Measurements from ENCODE around the gene DUOXA1.

DUOXA1 gene, protein sequence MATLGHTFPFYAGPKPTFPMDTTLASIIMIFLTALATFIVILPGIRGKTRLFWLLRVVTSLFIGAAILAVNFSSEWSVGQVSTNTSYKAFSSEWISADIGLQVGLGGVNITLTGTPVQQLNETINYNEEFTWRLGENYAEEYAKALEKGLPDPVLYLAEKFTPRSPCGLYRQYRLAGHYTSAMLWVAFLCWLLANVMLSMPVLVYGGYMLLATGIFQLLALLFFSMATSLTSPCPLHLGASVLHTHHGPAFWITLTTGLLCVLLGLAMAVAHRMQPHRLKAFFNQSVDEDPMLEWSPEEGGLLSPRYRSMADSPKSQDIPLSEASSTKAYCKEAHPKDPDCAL

DNA sequence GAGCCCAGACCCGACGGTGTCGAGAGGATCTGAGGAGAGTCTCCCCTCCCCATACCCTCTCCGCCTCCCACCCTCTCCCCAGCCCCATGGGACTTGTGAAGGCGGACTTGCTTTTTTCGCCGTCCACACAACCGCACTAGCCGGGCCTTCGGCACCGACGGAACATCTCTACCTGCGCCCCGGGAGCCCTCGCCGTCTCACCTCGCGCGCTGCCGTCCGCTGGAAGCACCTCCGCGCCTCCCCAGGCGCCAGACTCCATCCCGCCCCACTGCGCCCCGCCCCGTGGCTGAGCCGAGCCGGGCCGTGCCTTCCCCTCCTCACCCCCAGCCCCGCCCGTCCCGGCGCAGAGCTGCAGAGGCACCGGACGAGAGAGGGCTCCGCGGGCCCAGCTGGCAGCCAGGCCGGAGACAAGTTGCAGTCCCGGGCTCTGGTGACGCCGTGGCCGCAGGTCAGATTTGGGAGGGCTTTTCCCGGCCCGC, at the start of gene DUOXA1, which contains the start of gene DUOX1:
DUOXA1 (minus strand) TSS at position 229 of the 479 bp plus-strand sequence. CDS start 6,865 bp downstream, outside the sequence.
DUOX1 (plus strand) TSS at position 344 of the 479 bp plus-strand sequence. CDS start 1,973 bp downstream, outside the sequence.
- DNase-seq: peak in 11 of 56 donors; percentile 7 to 44 (median 17)

DNA sequence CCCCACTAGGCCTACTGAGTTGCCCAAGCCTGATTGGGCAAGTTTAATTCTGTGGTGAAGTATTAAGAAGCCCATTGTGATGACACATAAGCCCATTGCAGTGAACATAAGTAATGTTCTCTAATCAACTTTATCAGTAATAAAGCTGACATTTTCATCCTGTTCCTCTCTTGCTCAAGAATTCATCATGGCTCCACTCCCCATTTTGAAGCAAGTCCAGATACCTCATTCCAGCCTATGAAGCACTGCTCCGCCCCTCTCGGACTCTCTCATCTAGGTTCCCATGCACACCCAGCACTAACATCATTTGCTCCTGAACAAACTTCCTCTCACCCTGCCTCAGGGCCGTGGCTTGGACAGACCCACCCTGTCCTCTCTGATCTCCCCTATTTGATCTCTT, 47.6 kb upstream of the DUOXA1 start:
- no peak for DNase-seq

GRCh38 chr15:45174577-45174976, 44.9 kb upstream of the DUOXA1 start:
- no peak for DNase-seq

DNA sequence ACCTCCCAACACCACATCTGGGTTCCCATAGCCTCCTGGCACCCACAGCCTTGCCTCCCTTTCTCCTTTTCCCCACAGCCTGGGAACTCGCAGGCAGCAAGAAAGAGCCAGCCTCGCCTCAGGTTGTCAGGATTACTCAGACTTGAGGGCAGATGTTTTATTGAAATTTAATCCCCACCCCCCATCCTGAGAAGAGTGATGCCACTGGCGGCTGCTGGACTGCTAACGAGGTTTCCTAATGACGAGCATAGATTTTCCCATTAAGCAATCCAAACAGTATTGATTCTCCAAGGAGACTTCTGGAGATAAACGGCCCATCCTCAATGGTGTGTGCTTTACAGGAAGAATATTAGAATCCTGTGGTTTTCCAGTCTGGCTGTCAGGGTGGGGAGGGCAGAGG, 44.4 kb upstream of the DUOXA1 start:
- no peak for DNase-seq

GRCh38 chr15:45171912-45172311, 42.2 kb upstream of the DUOXA1 start:
- DNase-seq: no peak

- DNase-seq: no peak
These were observed 40.2 kb upstream of the DUOXA1 start for GRCh38 chr15:45169608-45170480.

DNA sequence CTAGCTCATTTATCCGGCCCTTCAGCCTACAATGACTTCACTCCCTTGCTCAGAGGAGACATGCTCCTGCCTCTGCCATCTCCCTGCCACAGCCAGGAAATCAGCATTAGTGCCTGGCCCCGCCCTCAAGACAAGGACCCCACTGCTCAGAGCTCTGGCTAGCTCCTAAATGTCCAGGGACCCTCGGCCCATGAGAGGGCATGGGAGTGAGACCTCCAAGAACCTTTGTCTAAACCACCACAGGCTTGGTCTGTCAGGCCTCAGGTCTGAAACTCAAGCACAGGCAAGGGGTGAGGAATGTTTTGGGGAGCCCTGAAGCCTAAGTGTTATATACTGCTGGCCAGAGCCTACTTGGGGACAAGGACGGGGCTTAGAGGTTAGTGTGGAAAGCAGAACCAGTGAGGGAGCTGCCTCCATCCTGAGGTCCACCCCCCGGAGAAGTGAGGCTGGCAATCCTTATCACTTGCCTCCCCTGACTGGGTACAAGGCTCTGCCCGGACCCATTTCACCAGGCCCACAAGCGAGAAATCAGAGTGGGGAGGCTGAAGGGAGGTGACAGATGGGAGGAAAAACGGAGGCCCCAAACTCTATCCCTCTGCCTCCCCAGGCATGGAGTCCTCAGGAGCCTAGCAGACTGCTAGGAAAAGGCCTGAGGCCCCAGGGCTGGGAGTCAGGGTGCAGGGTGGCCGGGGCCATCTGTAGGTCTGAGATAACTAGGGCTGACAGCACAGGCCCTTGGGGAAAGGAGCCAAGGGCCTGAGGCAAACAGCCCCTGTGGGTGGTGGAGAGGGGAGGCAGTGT, 39.3 kb upstream of the DUOXA1 start:
- no peak for DNase-seq

- no peak for DNase-seq
These were observed 38.6 kb upstream of the DUOXA1 start for GRCh38 chr15:45168286-45168685.

DNA sequence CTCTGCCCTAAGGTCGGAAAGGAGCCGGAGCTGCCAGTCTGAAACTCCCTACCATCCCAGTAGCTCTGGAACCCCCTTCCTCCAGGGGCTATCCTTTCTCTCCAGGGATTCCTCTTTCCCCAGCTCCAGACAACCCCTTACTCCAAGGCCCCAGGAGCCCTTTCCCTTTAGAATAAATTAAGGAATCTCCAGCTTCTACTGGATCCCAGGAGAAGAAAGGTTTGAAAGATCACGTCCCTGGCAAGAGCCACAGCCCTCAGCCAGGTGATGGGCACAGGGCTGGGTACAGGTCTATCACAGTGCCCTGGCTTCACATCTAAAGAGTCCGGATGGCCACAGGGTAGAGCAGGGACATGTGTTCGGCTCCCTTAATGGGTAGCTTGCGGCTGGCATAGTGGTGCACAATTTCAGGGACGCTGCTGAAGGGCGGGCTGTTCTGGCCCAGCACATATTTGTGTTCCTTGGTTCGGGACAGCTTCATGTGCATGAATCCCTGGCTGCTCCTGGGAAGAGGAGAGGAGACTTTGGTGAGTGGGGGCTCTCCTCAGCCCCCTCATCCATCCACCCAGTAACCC, 38.0 kb upstream of the DUOXA1 start:
- peak in 1 of 56 donors; percentile 31 for DNase-seq

DNA sequence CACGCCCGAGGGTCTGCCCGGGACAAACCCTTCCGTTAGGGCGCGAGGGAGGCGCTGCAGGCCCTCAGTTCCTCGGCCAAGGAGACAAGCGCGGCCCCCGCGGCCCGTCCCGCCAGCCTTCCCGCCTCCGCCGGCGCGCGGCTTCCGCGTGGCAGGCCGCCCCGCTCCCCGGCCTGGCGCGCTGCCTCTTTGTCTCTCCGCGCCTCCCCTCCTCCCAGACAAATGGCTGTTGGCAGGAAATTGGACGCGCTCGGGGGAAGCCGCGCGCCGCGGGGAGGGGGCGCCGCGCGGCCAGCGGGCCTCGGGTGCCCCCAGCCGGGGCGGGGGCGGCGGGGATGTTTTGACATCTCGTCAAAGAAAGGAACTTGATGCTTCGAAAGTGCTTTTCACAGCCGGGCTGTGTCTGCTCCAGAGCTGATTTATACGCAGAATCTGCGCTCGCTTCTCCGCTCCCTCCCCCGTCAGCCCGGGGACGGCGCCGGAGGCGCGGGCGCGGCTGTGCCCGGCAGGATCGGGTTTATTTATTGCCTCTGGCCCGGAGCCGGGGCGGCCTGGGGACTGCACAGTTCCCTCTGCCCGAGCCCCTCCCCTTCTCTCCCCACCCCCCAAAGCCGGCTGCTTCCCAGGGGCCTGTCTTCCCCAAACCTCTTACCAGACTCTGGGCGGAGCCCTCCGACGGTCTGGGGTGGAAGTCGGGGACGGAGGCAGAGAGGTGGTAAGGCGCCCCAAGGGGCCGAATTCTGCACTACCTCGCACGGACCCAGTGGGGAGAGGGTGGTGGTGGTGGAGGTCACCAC, 37.4 kb upstream of the DUOXA1 start:
- peak in 54 of 56 donors; percentile 51 to 89 (median 76) for DNase-seq

DNA sequence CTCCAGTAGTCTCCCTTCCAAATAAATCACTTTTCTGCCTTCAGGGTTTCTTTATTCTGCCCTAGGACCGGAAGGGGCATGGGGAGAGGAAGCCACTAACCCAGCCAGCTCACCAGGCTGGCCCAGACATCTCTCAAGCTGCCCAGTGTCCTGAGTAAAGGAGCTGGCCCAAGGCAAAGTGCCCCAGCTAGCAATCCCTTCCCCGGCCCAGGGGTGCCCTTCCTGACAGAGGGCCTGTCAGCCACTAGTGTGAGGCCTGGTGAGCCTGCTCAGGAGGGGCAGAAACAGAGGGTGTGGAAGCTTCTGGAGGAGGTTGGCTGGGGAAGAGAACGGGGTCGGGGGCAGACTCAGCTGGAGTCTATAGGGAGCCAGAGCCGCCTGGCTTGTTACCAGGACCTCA, 35.9 kb upstream of the DUOXA1 start:
- no peak for DNase-seq

GRCh38 chr15:45164914-45165313, 35.2 kb upstream of the DUOXA1 start:
- no peak for DNase-seq

- DNase-seq: no peak
These were observed 33.8 kb upstream of the DUOXA1 start for GRCh38 chr15:45163508-45163856.

- peak in 53 of 56 donors; percentile 10 to 86 (median 61) for DNase-seq
These were observed 33.3 kb upstream of the DUOXA1 start for GRCh38 chr15:45162771-45163507.

GRCh38 chr15:45161666-45162065, 32.0 kb upstream of the DUOXA1 start:
- DNase-seq: no peak

GRCh38 chr15:45157974-45158373, 28.3 kb upstream of the DUOXA1 start:
- DNase-seq: peak in 52 of 56 donors; percentile 14 to 87 (median 64)

- DNase-seq: peak in 15 of 56 donors; percentile 12 to 56 (median 31)
These were observed 27.2 kb upstream of the DUOXA1 start for GRCh38 chr15:45156744-45157455.

DNA sequence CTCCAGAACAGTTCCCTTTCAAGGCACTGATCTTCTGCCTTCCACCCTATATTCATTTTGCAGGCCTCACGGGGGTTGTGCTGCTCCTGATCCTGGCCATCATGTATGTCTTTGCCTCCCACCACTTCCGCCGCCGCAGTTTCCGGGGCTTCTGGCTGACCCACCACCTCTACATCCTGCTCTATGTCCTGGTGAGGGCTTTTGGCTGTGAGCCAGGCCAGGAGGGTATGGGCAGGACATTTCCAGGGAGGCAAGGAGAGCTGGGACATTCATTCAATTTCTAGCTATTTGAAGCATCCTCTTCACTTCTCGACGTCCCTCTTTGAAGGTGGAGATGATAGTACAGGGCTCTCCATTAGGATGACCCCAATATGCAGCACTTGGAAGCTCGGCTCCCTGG, 26.1 kb upstream of the DUOXA1 start:
- DNase-seq: no peak
